ENCODE measurements around the gene FMN1. TPM values are rescaled to one million over a fixed set of nuclear protein-coding genes. Genes with fewer than 3 reads are reported as not detected.
A peak's percentile ranks its signal among the peaks of the same experiment; 100 is the strongest.

The FMN1 gene
- total RNA-seq, 2 donors from 2014 or later: 13.7 to 17.1 TPM

GRCh38 chr15:33157371-33158037, 37.0 kb downstream of the FMN1 start:
- ATAC-seq (no peak), DNase-seq (no peak)
- H3K27me3 ChIP-seq: no peaks in the 10 kb centered on the region
- H3K4me3 ChIP-seq: no peak overlapping the region
- H3K4me1 ChIP-seq: no peaks in the 10 kb centered on the region
- H3K36me3 ChIP-seq (replicated peaks in 1 of 2; ENCODE audit: insufficient read depth in 1 of 2, low read depth in 2 of 2): no peaks in the 10 kb centered on the region
- intact Hi-C loops (cut with DNase I): no loop called here
- WGBS, 2 donors: 92 to 97% methylated on average over 6 of the region's 6 CpGs
- TF ChIP-seq POLR2A (IDR thresholded peaks at IDR 0.05): no peak
- no peak for TF ChIP-seq CTCF (IDR thresholded peaks at IDR 0.05)
- no peaks in the 10 kb centered on the region for H3K9me3 ChIP-seq
- H3K27ac ChIP-seq: no peak overlapping the region

GRCh38 chr15:33155691-33156420, 38.7 kb downstream of the FMN1 start:
- TF ChIP-seq CTCF (IDR thresholded peaks at IDR 0.05) (no peak), POLR2A (IDR thresholded peaks at IDR 0.05) (no peak)
- WGBS, 2 donors: 78 to 80% methylated on average over 7 of the region's 7 CpGs
- intact Hi-C loops (cut with DNase I): no loop called here
- no peaks in the 10 kb centered on the region for H3K27me3 ChIP-seq
- peak overlapping the region in 1 of 4 donors; percentile 40 for H3K27ac ChIP-seq
- H3K4me1 ChIP-seq: no peaks in the 10 kb centered on the region
- no peak for ATAC-seq
- no peak for DNase-seq
- no peaks in the 10 kb centered on the region for H3K9me3 ChIP-seq
- no peak overlapping the region for H3K4me3 ChIP-seq
- no peaks in the 10 kb centered on the region for H3K36me3 ChIP-seq (replicated peaks in 1 of 2; ENCODE audit: insufficient read depth in 1 of 2, low read depth in 2 of 2)

GRCh38 chr15:33154351-33155166, 40.0 kb downstream of the FMN1 start:
- Histone ChIP-seq H3K27ac (peak overlapping the region in 2 of 4 donors; percentile 25 to 40), H3K36me3 (replicated peaks in 1 of 2; ENCODE audit: insufficient read depth in 1 of 2, low read depth in 2 of 2) (no peaks in the 10 kb centered on the region), H3K4me3 (no peak overlapping the region), H3K27me3 (no peaks in the 10 kb centered on the region), H3K9me3 (no peaks in the 10 kb centered on the region), H3K4me1 (no peaks in the 10 kb centered on the region)
- peak in 1 of 4 donors; percentile 76 for DNase-seq
- no peak for ATAC-seq
- intact Hi-C loops (cut with DNase I): no loop called here
- 70 to 71% methylated on average over 12 to 14 of the region's 14 CpGs for WGBS, 2 donors
- TF ChIP-seq POLR2A (IDR thresholded peaks at IDR 0.05) (peak in 1 of 3 donors; percentile 59), CTCF (IDR thresholded peaks at IDR 0.05) (no peak)

- TF ChIP-seq POLR2A (IDR thresholded peaks at IDR 0.05): no peak
- TF ChIP-seq CTCF (IDR thresholded peaks at IDR 0.05): no peak
- DNase-seq (no peak), ATAC-seq (no peak)
- Histone ChIP-seq H3K9me3 (no peaks in the 10 kb centered on the region), H3K4me1 (no peaks in the 10 kb centered on the region), H3K27me3 (no peaks in the 10 kb centered on the region), H3K4me3 (no peak overlapping the region), H3K27ac (peak overlapping the region in 1 of 4 donors; percentile 38), H3K36me3 (replicated peaks in 1 of 2; ENCODE audit: insufficient read depth in 1 of 2, low read depth in 2 of 2) (no peaks in the 10 kb centered on the region)
- intact Hi-C loops (cut with DNase I): no loop called here
- 75 to 84% methylated on average over 15 to 17 of the region's 17 CpGs for WGBS, 2 donors
Measured at GRCh38 chr15:33153548-33153947, 41.0 kb downstream of the FMN1 start.

Data from body of pancreas (tissue), 4 donors.